Measurements from ENCODE around the gene KCNH1.
"Not testable (repeated sequence)": the region's sequence is repeated elsewhere in the genome, so short reads cannot be mapped to it uniquely, and the experiment has no call there.

KCNH1 gene

DNA sequence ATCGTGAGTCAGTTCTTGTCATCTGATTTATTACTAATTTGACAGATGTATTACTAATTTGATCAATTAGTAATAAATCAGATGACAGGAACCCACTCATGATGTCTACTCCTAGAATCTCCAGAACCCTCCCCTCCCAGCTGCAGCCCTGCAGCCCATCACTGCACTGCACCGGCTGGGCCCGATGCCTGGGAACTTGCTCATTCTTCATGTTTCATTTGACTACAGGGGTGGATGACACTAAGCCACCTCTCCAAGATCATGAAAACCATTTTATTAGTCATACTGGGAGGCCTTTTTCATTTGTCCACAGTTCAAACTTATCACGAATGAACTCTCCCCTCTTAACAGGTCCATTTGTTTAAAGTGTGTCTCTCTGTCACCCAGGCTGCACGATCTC, 41.0 kb downstream of the KCNH1 start:
- no peak for DNase-seq (ENCODE audit: low read depth)

DNA sequence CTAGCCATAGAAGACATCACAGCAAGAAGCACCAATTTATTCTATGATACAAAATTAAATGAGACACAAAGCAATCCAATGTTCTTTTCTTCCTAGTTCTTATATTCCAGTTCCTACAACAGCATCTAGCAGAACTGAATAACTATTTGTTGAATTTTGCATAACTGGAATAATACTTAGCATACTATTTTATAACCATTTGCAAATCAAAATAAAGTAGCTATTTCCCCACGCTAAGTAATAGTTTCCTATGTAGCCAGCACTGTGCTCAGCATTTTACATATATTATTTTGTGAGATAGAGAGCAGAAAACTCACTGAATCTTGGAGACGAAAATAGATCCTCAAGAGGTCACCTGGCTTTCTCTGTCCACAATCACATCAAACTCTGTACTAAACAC, 42.1 kb downstream of the KCNH1 start:
- no peak for DNase-seq (ENCODE audit: low read depth)

DNA sequence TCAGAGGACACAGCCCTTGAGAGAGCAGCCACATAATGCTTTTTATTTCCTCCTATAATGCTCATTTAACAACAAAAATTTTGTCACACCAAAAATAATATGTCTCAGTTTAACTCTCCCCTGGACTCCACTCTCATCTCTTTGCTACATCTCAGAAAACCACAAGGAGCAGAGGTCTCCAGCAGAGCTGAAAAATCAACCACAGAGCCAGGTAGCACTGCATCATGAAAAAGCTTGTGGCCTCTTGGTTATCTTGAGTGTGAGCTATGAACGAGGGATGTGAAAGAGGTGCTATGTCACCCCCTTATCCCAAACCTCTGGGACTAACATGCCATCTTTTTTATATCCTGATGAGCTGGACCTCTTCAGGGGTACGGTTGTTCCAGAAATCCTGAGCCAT, 44.4 kb downstream of the KCNH1 start:
- DNase-seq (ENCODE audit: low read depth), result no peak

DNA sequence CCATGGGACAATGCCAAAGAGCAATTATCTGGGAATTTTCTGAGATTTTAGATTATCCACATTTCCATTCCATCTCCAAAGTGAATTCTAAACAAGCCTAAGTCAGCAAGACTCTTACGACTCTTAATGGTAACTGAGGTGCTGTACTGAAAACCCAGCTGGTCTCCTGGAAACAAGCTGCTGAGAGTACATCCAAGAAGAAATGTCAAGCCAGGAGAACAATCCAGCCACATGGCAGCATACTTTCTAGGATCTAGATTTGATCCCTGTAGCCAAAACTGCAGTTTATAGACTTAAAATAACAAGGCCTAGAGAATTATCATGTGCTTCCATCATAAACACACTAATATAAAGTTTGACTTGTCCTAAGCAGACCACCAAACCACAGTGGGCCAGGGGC, 45.8 kb downstream of the KCNH1 start:
- no peak for DNase-seq (ENCODE audit: low read depth)

DNA sequence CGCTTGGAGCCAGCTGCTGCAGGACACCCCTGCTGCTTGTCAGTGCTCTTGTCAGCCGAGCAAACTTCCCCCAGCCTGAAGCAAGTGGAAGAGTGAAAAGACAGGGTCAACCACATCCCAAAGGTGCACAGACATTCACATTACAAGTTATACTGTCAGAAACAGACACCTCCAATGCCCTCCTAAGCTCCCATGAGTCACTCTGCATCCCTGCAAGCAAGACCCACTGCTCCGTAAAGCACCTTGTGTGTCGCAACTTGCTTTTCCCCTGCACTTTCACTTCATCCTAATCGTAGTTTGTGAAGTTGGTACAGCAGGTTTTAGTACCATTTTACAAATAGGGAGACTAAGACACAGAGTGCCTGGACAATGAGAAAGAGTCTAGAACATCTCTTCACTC, 51.1 kb downstream of the KCNH1 start:
- DNase-seq (ENCODE audit: low read depth), result no peak

DNA sequence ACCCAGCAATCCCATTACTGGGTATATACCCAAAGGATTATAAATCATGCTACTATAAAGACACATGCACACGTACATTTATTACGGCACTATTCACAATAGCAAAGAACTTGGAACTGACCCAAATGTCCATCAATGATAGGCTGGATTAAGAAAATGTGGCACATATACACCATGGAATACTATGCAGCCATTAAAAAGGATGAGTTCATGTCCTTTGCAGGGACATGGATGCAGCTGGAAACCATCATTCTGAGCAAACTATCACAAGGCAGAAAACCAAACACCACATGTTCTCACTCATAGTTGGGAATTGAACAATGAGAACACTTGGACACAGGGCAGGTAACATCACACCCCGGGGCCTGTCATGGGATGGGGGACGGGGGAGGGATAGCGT, 52.5 kb downstream of the KCNH1 start:
- not testable (repeated sequence) for DNase-seq (ENCODE audit: low read depth)

DNA sequence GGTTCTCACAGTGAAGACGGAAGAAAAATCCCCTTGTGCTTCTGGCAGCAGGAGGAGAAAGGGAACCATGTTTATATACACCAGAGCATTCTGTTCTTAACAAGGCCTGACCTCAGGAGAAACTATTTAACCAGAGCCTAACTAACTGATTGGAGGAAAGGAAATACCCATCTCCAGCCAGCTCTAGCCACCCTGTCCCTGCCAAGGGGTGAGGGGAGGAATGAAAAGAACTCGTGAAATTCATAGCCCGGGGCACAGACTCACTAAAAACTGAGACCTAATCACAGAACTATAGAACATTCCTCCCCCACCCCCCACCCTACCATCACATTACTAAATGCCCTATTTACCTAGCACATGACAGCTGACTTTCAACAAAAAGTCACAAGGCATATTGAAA, 65.0 kb downstream of the KCNH1 start:
- no peak for DNase-seq (ENCODE audit: low read depth)

DNA sequence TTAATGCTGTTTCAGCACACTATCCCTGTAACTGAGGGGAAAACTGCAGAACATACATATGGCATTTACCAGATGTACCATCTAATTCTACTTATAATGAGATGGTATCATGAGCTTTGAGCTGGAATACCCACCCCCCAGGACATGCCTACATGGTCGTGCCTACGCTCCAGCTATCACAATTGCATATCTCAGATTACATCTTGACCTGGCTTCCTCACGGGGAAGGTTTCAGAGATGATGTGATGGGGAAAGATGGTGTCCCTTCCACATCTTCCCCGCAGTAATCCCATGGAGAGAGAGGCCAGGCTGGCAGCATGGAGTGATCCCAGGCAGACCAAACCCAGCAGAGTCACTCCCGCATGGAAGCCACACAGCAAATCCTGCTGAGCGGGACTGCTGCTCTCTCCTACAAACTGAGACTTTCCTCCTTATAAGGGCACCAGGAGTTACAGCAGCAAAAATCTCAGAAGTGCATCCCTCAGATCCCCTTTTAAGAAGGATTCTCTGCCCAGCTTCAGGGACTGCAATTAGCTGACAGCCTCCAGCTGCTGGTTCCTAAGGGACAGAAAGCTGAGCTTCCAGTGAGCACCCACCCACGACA, 67.1 kb downstream of the KCNH1 start:
- DNase-seq (ENCODE audit: low read depth), result no peak

DNA sequence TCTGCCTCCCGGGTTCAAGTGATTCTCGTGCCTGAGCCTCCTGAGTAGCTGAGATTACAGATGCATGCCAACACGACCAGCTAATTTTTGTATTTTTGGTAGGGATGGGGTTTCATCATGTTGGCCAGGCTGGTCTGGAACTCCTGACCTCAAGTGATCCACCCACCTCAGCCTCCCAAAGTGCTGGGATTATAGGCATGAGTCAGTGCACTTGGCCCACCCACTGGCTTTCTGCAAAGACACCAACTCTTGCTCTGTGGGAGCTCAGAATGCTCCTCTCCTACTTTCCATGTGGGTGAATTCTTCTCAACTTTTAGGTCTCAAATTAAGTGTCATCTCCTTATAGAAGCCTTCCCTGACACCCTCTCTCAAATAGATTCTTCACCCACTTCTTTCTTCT, 92.1 kb downstream of the KCNH1 start:
- DNase-seq (ENCODE audit: low read depth), result not testable (repeated sequence)

DNA sequence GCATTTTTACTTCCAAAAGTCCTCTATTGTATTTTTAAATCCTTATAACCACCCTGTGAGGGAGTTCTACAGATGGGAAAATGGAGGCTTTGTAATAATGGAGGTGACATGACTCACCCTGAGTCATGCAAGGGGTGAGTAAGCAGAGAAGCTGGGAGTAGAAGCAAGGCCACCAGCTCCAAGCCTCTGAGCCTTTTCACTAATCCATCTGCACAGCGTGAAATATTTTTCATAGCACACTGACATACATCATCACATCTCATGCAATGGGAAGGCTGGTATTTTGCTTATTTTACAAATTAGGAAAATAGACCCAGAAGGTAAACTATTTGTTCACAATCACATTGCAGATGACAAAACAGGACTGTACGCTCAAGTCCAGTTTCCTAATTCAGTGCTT, 96.9 kb downstream of the KCNH1 start:
- peak; percentile 4 for DNase-seq (ENCODE audit: low read depth)

DNA sequence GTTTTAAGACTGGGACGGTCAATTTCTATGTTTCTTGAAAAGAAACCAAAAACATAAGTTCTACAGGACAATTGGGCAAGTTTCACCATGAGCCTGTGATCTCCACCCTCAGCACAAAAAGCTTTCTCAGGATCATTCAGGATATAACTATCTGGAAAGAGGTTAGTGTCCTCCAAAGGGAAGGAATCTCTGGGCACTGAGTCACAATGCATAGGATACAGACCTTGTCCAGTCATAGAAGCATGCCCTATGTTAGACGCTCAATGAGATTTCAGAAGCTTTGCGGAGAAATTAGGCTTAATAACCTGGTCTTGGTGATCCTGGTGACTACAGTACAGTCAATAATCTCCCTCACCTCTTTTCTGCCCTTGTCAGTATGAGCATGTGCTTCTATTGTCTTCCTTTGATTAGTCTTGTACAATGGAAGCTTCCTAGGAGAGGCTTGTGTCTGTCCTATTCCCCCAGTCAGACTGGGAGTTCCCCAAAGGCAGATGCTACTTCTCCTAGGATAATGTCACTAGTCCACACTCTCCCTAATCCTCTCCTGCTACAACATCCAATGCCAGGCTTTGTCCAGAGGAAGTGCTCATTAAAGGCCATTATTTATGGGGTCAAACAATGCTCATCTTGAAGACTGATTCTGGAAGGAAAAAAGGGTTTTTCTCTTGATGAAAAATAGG, 97.4 kb downstream of the KCNH1 start:
- DNase-seq (ENCODE audit: low read depth), result no peak

DNA sequence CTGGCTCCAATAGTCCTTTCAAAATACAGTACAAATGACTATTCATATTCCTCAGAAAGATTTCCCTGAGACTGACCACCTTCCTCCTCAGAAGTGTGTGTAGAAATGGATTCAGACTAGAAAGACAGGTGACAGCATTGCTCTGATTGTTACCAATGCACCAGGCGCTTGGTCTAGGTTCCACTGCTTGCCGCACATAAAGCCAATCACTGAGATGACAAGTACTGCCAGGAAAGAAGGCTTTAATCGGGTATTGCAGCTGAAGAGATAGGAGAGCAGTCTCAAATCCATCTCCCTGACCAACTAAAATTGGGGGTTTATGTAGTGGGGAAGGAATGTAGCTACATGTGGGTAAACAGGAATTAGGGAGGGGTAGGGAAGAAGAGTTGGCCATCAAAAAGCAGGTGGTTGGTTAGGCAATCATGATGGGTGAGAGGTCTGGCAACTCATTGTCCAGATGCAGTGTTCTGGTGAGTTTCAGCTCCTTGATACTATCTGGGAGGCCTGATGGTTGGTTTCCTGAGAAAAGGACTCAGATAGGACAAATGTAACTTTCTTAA, 98.0 kb downstream of the KCNH1 start:
- no peak for DNase-seq (ENCODE audit: low read depth)

DNA sequence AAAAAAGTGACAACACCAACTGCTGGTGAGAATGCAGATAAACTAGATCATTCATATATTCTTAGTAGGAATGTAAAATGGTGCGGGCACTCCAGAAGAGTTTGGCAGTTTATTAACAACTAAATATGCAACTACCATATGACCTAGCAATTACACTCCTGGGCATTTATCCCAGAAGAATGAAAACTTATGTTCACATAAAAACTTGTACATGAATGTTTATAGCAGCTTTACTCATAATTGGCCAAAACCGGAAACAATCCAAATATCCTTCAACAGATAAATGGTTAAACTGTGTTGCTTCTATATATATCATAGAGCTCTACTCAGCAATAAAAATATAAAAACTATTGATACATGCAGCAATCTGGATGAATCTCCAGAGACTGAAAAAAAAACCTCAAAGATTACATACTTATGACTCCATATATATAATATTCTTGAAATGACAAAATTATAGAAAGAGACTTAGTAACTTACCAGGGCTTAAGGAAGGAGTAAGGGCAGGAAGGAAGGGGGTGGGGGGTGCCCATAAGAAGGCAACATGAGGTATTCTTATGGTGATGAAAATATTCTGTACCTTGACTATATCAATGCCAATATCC, 99.9 kb downstream of the KCNH1 start:
- DNase-seq (ENCODE audit: low read depth), result no peak

DNA sequence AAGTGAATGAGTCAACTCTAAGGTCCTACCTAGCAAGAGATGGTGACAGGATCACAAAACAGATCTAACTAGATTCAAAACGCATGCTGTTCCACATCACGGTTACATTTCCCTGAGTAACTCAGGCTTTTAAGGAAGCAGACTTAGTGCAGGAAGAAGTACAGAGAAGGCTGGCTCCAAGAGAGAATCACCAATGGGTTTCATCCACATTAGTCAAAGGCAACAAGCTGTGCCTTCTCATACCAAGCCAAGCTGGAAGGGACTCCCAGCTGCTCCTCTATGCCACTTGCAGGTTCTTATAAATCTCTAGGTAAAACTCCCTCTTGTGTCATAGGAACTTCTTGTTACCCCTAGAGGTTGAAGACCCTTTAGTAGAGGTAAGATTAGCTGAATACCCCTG, 109.0 kb downstream of the KCNH1 start:
- DNase-seq (ENCODE audit: low read depth), result no peak

DNA sequence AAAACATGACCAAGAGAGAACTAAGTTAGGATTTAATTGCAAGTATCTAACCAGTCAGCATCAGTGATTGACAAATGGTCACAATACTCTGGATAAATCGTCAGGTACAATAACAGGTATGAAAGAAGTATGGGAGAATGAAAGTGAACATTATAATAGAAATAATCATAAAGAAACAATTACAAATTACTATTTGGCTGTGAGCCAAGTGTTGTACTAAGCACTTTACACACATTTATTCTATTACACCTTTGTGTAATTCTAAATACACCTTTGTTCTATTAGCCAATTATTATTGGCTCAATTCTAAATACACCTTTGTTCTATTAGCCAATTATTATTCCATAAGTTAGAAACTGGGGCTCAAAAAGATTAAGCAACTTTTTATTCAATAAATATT, 114.7 kb downstream of the KCNH1 start:
- DNase-seq (ENCODE audit: low read depth), result no peak

DNA sequence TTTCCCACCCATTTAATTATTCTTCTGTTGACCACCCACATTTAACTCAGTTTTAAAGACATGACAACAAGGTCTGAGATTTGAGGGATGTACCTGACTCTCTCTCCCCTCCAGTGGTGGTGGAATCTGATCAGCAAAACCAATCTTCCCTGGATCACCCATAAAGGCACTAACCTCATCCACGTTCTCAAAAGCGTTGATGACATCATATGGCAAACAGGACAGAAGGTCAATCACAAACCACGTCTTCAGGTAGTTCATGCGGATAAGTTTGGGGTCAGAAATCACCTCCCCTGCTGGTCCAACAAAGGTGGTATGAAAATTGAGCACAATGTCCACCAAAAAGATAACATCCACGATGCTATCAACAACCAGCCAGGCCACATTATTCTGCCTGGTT, 115.3 kb downstream of the KCNH1 start:
- no peak for DNase-seq (ENCODE audit: low read depth)

DNA sequence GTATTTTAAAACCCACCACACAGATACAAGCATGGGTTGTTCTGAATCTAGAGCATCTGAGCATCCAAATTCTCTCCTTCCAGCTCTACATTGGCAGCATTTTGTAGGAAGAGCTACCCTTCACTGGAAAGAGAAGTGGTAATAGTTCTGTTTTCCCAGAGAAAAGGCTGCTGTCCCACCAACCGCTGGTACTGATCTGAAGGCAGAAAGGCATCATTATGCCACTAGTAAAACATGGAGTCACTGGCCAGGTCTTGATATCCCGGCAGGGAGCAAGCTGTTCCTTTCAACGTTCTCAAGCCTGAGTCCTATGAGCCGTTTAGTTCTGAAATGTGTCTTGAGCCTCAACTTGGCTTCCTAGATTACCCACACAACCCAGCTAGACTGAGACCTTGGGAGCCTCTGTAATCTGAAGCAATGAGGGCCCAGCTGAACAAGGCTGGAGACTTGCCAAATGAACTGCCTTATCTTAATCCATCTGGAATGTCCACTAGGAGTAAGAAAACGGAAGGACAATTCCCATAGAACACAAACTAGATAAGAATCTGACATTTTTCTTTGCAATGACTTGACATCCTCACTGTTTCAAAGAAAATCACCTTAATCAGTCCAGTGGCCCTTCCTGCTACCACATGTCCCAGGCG, 116.8 kb downstream of the KCNH1 start:
- DNase-seq (ENCODE audit: low read depth), result no peak

DNA sequence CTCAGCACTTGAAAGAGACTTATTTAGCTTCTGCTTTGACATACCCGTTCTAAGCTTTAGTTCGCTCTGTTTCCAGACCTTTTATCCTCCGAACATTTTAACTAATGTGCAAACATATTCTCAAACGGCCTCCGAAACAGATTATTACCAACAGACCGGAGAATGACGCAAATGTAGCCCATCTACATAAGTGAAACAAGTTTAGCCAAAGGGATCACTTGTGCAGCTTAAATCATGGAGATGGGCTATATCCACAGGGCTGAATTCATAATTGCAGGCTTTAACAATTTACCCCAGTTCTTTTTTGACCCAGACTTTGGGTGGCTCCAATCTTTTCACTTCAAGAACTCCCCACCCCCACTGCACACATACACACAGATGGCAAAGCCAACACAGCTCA, 119.7 kb downstream of the KCNH1 start:
- DNase-seq (ENCODE audit: low read depth), result no peak

DNA sequence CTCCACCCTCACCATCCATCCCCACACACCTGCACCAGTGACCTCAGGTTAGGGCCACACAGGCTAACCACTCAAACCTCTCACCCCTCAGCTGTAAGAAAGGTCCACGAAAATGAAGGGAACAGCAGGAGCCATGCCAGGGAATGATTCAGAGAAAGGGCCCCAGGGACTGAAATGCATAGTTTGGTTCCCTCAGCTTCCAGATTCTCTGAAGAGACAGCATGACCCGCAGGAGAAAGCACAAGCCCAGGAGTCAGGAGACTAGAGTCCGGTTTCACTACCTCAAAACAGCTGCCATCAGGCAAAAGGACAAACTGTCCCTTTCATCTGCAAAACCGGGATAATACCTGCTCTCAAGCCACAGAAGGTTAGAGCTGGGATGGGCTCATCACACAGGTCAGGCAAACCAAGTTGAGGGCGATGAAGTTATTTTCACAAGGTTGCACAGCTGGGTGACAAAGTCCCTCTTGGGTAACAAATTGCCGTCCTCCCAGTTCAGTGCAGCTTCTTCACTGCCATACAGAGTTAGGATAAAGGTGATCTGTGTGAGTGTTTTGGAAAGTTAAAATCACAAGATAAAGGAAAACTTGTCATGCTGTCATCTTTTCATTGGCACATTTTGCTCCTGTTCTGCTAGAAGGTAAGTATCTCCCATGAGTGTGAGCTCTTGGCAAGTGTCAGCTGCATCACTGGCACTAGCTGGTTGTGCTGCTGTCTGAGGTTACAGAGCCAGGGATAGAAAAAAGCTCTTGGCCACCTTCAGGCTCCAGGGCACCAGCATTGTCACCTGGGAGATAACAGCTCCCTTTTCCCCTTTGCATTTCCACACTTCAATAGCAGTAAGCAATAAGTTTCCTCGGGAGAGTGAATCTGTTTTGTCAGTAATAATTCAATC, 120.4 kb downstream of the KCNH1 start:
- no peak for DNase-seq (ENCODE audit: low read depth)

DNA sequence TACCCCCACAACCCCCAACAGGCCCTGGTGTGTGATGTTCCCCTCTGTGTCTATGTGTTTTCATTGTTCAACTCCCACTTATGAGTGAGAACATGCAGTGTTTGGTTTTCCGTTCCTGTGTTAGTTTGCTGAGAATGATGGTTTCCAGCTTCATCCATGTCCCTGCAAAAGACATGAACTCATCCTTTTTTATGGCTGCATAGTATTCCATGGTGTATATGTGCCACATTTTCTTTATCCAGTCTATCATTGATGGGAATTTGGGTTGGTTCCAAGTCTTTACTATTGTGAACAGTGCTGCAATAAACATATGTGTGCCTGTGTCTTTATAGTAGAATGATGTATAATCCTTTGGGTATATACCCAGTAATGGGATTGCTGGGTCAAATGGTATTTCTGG, 122.8 kb downstream of the KCNH1 start:
- DNase-seq (ENCODE audit: low read depth), result not testable (repeated sequence)

DNA sequence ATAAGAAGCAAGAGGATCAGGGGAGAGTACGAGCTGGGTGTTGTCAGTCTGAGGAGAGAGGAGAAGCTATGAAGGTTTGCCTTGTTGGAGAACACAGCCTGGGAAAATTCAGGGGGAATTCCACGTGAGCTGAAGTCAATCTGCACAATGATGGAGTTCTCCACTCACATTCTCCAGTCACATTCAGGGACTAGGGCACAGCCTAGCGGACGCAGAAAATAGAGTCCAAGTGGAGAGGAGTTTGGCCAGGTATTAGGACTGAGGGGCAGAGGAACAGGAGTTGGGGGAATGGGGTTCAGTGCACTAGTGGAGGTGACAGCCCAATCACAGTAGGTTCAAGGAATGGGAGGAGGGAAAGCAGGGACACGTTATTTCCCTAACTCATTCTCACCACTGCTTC, 124.0 kb downstream of the KCNH1 start:
- no peak for DNase-seq (ENCODE audit: low read depth)

DNA sequence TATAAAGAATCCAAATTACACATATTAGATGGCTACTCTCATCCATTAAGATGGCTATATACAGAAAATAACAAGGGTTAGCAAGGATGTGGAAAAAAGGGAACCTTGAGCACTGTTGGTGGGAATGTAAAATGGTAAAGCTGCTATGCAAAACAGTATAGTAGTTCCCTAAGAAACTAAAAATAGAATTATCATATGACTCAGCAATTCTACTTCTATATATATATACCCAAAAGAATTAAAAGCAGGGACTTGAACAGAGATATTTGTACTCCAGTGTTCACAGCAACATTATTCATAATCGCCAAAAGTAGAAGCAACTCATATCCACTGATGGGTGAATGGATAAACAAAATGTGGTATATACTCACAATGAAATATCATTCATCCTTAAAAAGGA, 126.1 kb downstream of the KCNH1 start:
- no peak for DNase-seq (ENCODE audit: low read depth)

All from stimulated activated CD4-positive, alpha-beta T cell treated with anti-CD3 and anti-CD28 coated beads, Interleukin-2, amount 100 ng/mL, for 4 hours (primary cell).